CD4-positive, alpha-beta T cell treated with Interleukin-10 for 1 hour (primary cell): ENCODE data around the gene ACTRT2.

Source experiments
- DNase-seq: peaks from one replicate; pipeline ENCODE4 v3.0.0-alpha.2; 2020

The ACTRT2 gene

GRCh38 chr1:3021233-3021671, at the start of gene ACTRT2:
ACTRT2 (plus strand) TSS chr1:3021467; CDS start chr1:3021687, 220 bp downstream.
- no peak for DNase-seq

GRCh38 chr1:2971609-2972008, 49.7 kb upstream of the ACTRT2 start:
- no peak for DNase-seq

- DNase-seq = no peak
These were observed 49.0 kb upstream of the ACTRT2 start for GRCh38 chr1:2972011-2972878.

GRCh38 chr1:2972879-2973575, 48.2 kb upstream of the ACTRT2 start:
- no peak for DNase-seq

- DNase-seq = no peak
These were observed 47.4 kb upstream of the ACTRT2 start for GRCh38 chr1:2973601-2974593.

GRCh38 chr1:2974701-2975301, 46.5 kb upstream of the ACTRT2 start:
- no peak for DNase-seq

- DNase-seq = no peak
These were observed 45.6 kb upstream of the ACTRT2 start for GRCh38 chr1:2975466-2976179.

- no peak for DNase-seq
These were observed 45.1 kb upstream of the ACTRT2 start for GRCh38 chr1:2976180-2976562.

GRCh38 chr1:2977886-2978611, 43.2 kb upstream of the ACTRT2 start:
- no peak for DNase-seq

GRCh38 chr1:2978691-2979190, 42.5 kb upstream of the ACTRT2 start:
- no peak for DNase-seq

GRCh38 chr1:2979191-2980072, 41.8 kb upstream of the ACTRT2 start:
- DNase-seq = no peak

- DNase-seq = no peak
These were observed 41.0 kb upstream of the ACTRT2 start for GRCh38 chr1:2980073-2980791.

- no peak for DNase-seq
These were observed 40.4 kb upstream of the ACTRT2 start for GRCh38 chr1:2980849-2981248.

GRCh38 chr1:2981388-2981787, 39.9 kb upstream of the ACTRT2 start:
- DNase-seq = no peak

GRCh38 chr1:2981981-2982614, 39.2 kb upstream of the ACTRT2 start:
- DNase-seq = no peak

- DNase-seq = no peak
These were observed 38.5 kb upstream of the ACTRT2 start for GRCh38 chr1:2982615-2983318.

GRCh38 chr1:2983319-2983705, 38.0 kb upstream of the ACTRT2 start:
- no peak for DNase-seq
